Endothelial cell of umbilical vein (primary cell): Measurements from ENCODE around the gene DEPDC1B. TPM values are rescaled to one million over a fixed set of nuclear protein-coding genes. Genes with fewer than 3 reads are reported as not detected.
A peak's percentile ranks its signal among the peaks of the same experiment; 100 is the strongest.

Experiments
- Bru-seq: library from RNA; stranded (reverse); fragments of 400-500 nt; gene quantifications from one replicate; lab custom pipeline; 2021; lab: Mats Ljungman, UMichigan
- BruChase-seq, 2 experiments: library from RNA; stranded (reverse); fragments of 400-500 nt; gene quantifications; one replicate each; lab custom pipeline; 2021; lab: Mats Ljungman, UMichigan
- BruUV-seq: library from RNA; stranded (reverse); fragments of 400-500 nt; replicated peaks from 2 replicates; lab custom pipeline; 2021; lab: Mats Ljungman, UMichigan
- CTCF ChIA-PET: fragments of 300-600, 350-600 bp; sonication (Branson Sonifier 250); formaldehyde crosslinking; loops from one replicate; lab custom pipeline; 2021; ENCODE audit warnings: antibody characterized with exemption, inconsistent platforms; lab: Charles Lee
- POLR2A ChIA-PET: fragments of 300-600, 350-600 bp; sonication (Branson Sonifier 250); formaldehyde crosslinking; loops from one replicate; lab custom pipeline; 2021; ENCODE audit warnings: antibody characterized with exemption, inconsistent platforms; lab: Charles Lee
- DNase-seq: peaks from one replicate; pipeline ENCODE4 v3.0.0-alpha.2; 2011; ENCODE audit warnings: low read depth, low spot score
- FAIRE-seq: peaks from 2 replicates; lab custom pipeline; 2011; peaks lifted over from hg19 to GRCh38; lab: Jason Lieb, UNC
- H2AFZ ChIP-seq: 2 replicates; pipeline ENCODE4 v1.6.0; 2012; ENCODE audit warnings: low read depth, low read length, control low read depth, inconsistent platforms
- H3K27ac ChIP-seq: 2 replicates; pipeline ENCODE4 v1.5.1; 2011; ENCODE audit warnings: low read depth, mild to moderate bottlenecking, control low read depth, low read length, moderate library complexity; ENCODE audit not compliant: insufficient read depth
- H3K27me3 ChIP-seq, 2 experiments: 2 replicates each; pipeline versions ENCODE4 v1.6.0 to v1.6.1; 2011; ENCODE audit warnings: low read length in 2 of 2, mixed read lengths in 1 of 2; ENCODE audit not compliant: control insufficient read depth in 2 of 2, insufficient read depth in 2 of 2
- H3K36me3 ChIP-seq, 2 experiments: 2 replicates in 1 of 2; 3 replicates in 1 of 2; pipeline ENCODE4 v1.5.1; 2011; ENCODE audit warnings: low read length in 2 of 2, mild to moderate bottlenecking in 1 of 2, moderate library complexity in 1 of 2; ENCODE audit not compliant: control insufficient read depth in 2 of 2, insufficient read depth in 2 of 2; ENCODE audit errors: extremely low read depth in 1 of 2
- H3K4me1 ChIP-seq: 3 replicates; pipeline ENCODE4 v1.5.1; 2011; ENCODE audit warnings: mild to moderate bottlenecking, low read length; ENCODE audit not compliant: control insufficient read depth, insufficient read depth; ENCODE audit errors: extremely low read depth
- H3K4me2 ChIP-seq: 2 replicates; pipeline ENCODE4 v1.6.1; 2011; ENCODE audit warnings: low read length, control low read depth, mixed read lengths; ENCODE audit not compliant: insufficient read depth
- H3K4me3 ChIP-seq, 3 experiments: fragments of 200-600 bp in 1 of 3; sonication (generic), shearing (Covaris generic) in 1 of 3; replicated peaks in 1 of 3; 2 replicates each; pipeline ENCODE4 v1.5.1; 2011 to 2016; ENCODE audit warnings: control low read depth in 3 of 3, low read length in 3 of 3, mild to moderate bottlenecking in 2 of 3, inconsistent platforms in 1 of 3, low read depth in 1 of 3, moderate library complexity in 1 of 3; ENCODE audit not compliant: insufficient read depth in 1 of 3
- H3K79me2 ChIP-seq: 2 replicates; pipeline ENCODE4 v1.6.0; 2012; ENCODE audit warnings: low read length, inconsistent platforms; ENCODE audit not compliant: control insufficient read depth, insufficient read depth
- H3K9ac ChIP-seq: replicated peaks from 2 replicates; pipeline ENCODE3; 2011; ENCODE audit warnings: low read length, control low read depth; ENCODE audit not compliant: insufficient read depth; ENCODE audit errors: extremely low read depth
- H3K9me1 ChIP-seq: replicated peaks from 3 replicates; pipeline ENCODE4 v1.6.0; 2011; ENCODE audit warnings: mild to moderate bottlenecking, low read length; ENCODE audit not compliant: control insufficient read depth, insufficient read depth; ENCODE audit errors: extremely low read depth
- H3K9me3 ChIP-seq: replicated peaks from 2 replicates; pipeline ENCODE4 v1.5.1; 2012; ENCODE audit warnings: low read length, inconsistent platforms; ENCODE audit not compliant: control insufficient read depth, insufficient read depth
- H4K20me1 ChIP-seq: replicated peaks from 2 replicates; pipeline ENCODE3; 2011; ENCODE audit warnings: mild to moderate bottlenecking, low read length; ENCODE audit not compliant: control insufficient read depth, insufficient read depth; ENCODE audit errors: extremely low read depth
- EZH2 ChIP-seq: IDR thresholded peaks from 2 replicates; pipeline ENCODE4 v1.6.1; 2012; ENCODE audit warnings: borderline replicate concordance, low read depth, mild to moderate bottlenecking, moderate library complexity, low read length, inconsistent platforms; ENCODE audit not compliant: severe bottlenecking
- FOS ChIP-seq: IDR thresholded peaks from 2 replicates; pipeline ENCODE4 v1.6.1; 2011; ENCODE audit warnings: mild to moderate bottlenecking, low read length, moderate library complexity, borderline replicate concordance; ENCODE audit not compliant: insufficient read depth
- GATA2 ChIP-seq: IDR thresholded peaks from 2 replicates; pipeline ENCODE4 v1.7.0; 2011; ENCODE audit warnings: low read depth, mild to moderate bottlenecking, moderate library complexity, mixed read lengths, low read length; ENCODE audit not compliant: insufficient read length, insufficient read depth
- JUN ChIP-seq: IDR thresholded peaks from 2 replicates; pipeline ENCODE4 v1.6.1; 2011; ENCODE audit warnings: borderline replicate concordance, low read depth; ENCODE audit not compliant: insufficient read length, insufficient read depth
- MYC ChIP-seq: IDR thresholded peaks from one replicate; pipeline ENCODE4 v1.6.1; 2011; ENCODE audit warnings: mild to moderate bottlenecking, low read depth, low read length
- POLR2A ChIP-seq: IDR thresholded peaks from 2 replicates; pipeline ENCODE4 v1.6.1; 2012; ENCODE audit warnings: low read depth, mild to moderate bottlenecking, control low read depth, low read length
- POLR2AphosphoS5 ChIP-seq: IDR thresholded peaks from 2 replicates; pipeline ENCODE4 v1.6.1; 2012; ENCODE audit warnings: low read depth, mild to moderate bottlenecking, control low read depth, low read length, moderate library complexity; ENCODE audit not compliant: insufficient read depth
- dilution Hi-C: fragments of 300-500 bp; cut with MboI; formaldehyde crosslinking; loops from one replicate; pipeline ENCODE4 v1.15.0; 2019; ENCODE audit warnings: low sequenced_read_pairs; ENCODE audit not compliant: extremely low pct_ligation_motif_present
- intact Hi-C: fragments of 100-400 bp; cut with micrococcal nuclease; formaldehyde crosslinking; loops from one replicate; pipeline ENCODE4 v1.10.0; 2022
- long read RNA-seq: library from polyadenylated mRNA; stranded (forward); transcript quantifications from one replicate; pipeline ENCODE4 v2.0.0, GENCODE V29; 2021
- polyA minus RNA-seq, 3 experiments: library from RNA; depleted of rRNA, polyadenylated mRNA; stranded (reverse); fragments of >200 nt; gene quantifications; 1 replicate in 1 of 3; 2 replicates in 2 of 3; pipeline ENCODE4 v1.2.3, GENCODE V29; 2011
- polyA plus RNA-seq, 4 experiments: library from polyadenylated mRNA; depleted of rRNA in 3 of 4; stranded (reverse) in 3 of 4; unstranded in 1 of 4; fragments of >200 nt; gene quantifications; 2 replicates each; pipeline versions ENCODE4 v1.2.1 to v1.2.3, GENCODE V29; 2011 to 2012; ENCODE audit warnings: missing spikeins in 1 of 4
- total RNA-seq: library from RNA; stranded (reverse); gene quantifications from 2 replicates; pipeline ENCODE4 v1.2.3, GENCODE V29; 2021
- TF ChIP-seq, protein P1 (sequence below): IDR thresholded peaks from 2 replicates; pipeline ENCODE4 v1.6.1; 2011; ENCODE audit not compliant: insufficient read depth, insufficient read length
- TF ChIP-seq, protein P2 (sequence below), 2 donors: IDR thresholded peaks; 1 replicate in 1 of 2; 2 replicates in 1 of 2; pipeline ENCODE4 v1.5.1; 2011; ENCODE audit warnings: low read length in 2 of 2, mild to moderate bottlenecking in 2 of 2, moderate library complexity in 2 of 2, control low read depth in 1 of 2, inconsistent platforms in 1 of 2, low read depth in 1 of 2; ENCODE audit not compliant: insufficient read depth in 1 of 2; ENCODE audit errors: extremely low read depth in 1 of 2

The DEPDC1B gene, protein sequence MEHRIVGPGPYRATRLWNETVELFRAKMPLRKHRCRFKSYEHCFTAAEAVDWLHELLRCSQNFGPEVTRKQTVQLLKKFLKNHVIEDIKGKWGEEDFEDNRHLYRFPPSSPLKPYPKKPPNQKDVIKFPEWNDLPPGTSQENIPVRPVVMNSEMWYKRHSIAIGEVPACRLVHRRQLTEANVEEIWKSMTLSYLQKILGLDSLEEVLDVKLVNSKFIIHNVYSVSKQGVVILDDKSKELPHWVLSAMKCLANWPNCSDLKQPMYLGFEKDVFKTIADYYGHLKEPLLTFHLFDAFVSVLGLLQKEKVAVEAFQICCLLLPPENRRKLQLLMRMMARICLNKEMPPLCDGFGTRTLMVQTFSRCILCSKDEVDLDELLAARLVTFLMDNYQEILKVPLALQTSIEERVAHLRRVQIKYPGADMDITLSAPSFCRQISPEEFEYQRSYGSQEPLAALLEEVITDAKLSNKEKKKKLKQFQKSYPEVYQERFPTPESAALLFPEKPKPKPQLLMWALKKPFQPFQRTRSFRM
- total RNA-seq (14.2 and 18.7 TPM in 2 replicates), polyA plus RNA-seq (5.1 and 6.7 TPM in 2 replicates), polyA minus RNA-seq (14.6 and 19.6 TPM in 2 replicates), Bru-seq, nascent RNA (percentile 71 among the genes with signal in this experiment), BruChase-seq, experiment 1, labeled RNA remaining after a 6-hour chase (percentile 56 among the genes with signal in this experiment), BruChase-seq, experiment 2, labeled RNA remaining after a 2-hour chase (percentile 56 among the genes with signal in this experiment)
- polyA plus RNA-seq (2011; cell fraction: cytosol; rRNA removed) = 10.9 and 11.0 TPM in 2 replicates
- 13.5 and 16.1 TPM in 2 replicates for polyA plus RNA-seq (2011; cell fraction: nucleus; rRNA removed)
- 7.0 and 14.3 TPM in 2 replicates for polyA plus RNA-seq (2012)
- 20.2 TPM for polyA minus RNA-seq (2011; cell fraction: cytosol; rRNA and poly(A)+ RNA removed)
- 21.4 and 25.1 TPM in 2 replicates for polyA minus RNA-seq (2011; cell fraction: nucleus; rRNA and poly(A)+ RNA removed)
- long read RNA-seq, transcript DEPDC1B-201 (11 exons, 2,499 nt) = major isoform, 34 of 44 reads
- long read RNA-seq, partial matches to known transcripts = 1 of 44 reads
- long read RNA-seq, other reads (novel, unspliced or antisense) = 9 of 44 reads

DNA sequence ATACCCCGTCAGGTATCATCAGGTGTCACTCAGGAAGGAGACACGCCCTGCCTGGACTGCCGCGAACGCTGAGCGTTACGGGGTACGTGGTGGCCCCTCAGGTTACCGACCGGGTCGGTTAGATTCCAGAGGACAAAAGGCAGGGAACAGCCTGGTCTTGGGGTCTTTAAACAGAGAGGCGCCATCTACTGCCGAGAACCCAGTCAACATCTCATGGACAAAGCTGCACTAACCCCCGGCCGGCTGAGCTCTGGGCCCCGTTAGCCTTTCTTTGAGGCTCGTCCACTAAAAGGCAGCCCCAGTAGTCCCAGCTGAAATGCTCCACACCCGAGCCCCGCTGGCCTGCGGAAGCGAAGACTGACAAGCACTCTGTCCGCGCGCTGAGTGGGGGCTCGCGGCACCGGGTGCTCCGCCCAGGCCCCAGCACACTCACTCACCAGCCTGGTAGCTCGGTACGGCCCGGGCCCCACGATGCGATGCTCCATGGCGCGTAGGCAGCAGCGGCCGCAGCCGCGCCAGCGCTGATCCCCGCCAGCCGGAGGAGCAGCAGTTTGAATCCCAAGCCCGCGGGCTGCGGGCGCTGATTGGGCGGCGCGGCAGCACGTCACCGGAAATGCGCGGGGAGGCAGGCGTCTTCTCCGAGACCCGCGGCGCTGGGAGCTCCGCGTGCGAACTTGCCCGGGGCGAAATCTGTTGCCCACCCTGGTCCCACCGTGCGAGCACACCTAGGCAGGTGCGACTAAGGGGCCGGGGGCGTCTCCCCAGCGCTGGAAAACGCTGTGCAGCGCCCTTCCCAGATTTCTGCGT lies at the start of gene DEPDC1B:
Gene DEPDC1B, minus strand, starts transcription at position 558 of the 807 bp plus-strand sequence. Its CDS starts 73 bp downstream, at position 485.
- BruUV-seq = TSS peak; percentile 55
- H3K9me1 ChIP-seq = no peaks in the 10 kb centered on the region

More for the DNA sequence above, at the start of gene DEPDC1B:
- H3K9me3 ChIP-seq = no peaks in the 10 kb centered on the region
- peaks cover 34% of the 10 kb centered on the region for H3K79me2 ChIP-seq
- intact Hi-C loops = loop anchor here (1.0 to 10.0 kb wide), 4 partner anchors 11 to 635 kb away; partner anchors contain the start of genes ELOVL7 and ZSWIM6
- peak within 1 kb of the TSS; percentile 66 for H3K9ac ChIP-seq
- peak within 1 kb of the TSS; percentile 77 for H3K4me2 ChIP-seq
- peak; percentile 92 for DNase-seq
- peak within 1 kb of the TSS; percentile 75 for H2AFZ ChIP-seq
- H3K36me3 ChIP-seq = no peaks in the 10 kb centered on the region
- FAIRE-seq = peak; percentile 69
- ChIA-PET POLR2A (interaction anchor here (1.0 to 1.2 kb wide), 2 partner anchors 12 to 632 kb away, joined by 3 to 4 read pairs; no protein-coding TSS in a partner anchor), CTCF (interaction anchor here (0.6 to 6.0 kb wide), 18 partner anchors 10 to 1444 kb away, joined by 3 to 72 read pairs (median 4); partner anchors contain the start of gene ERCC8)
- peak within 1 kb of the TSS; percentile 53 to 87 (median 70) for H3K4me3 ChIP-seq
- H3K27me3 ChIP-seq = peaks cover 4 to 5% of the 10 kb centered on the region in 2 experiments
- peak within 1 kb of the TSS; percentile 54 for H3K27ac ChIP-seq
- peaks cover 15% of the 10 kb centered on the region for H3K4me1 ChIP-seq
- dilution Hi-C loops = no loop called here
- TF ChIP-seq GATA2 (no peak), FOS (no peak), JUN (no peak), MYC (no peak), EZH2 (no peak), POLR2AphosphoS5 (peak; percentile 71), POLR2A (peak; percentile 64)
- TF ChIP-seq, protein P1, sequence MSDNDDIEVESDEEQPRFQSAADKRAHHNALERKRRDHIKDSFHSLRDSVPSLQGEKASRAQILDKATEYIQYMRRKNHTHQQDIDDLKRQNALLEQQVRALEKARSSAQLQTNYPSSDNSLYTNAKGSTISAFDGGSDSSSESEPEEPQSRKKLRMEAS = peak; percentile 3
- TF ChIP-seq, protein P2, sequence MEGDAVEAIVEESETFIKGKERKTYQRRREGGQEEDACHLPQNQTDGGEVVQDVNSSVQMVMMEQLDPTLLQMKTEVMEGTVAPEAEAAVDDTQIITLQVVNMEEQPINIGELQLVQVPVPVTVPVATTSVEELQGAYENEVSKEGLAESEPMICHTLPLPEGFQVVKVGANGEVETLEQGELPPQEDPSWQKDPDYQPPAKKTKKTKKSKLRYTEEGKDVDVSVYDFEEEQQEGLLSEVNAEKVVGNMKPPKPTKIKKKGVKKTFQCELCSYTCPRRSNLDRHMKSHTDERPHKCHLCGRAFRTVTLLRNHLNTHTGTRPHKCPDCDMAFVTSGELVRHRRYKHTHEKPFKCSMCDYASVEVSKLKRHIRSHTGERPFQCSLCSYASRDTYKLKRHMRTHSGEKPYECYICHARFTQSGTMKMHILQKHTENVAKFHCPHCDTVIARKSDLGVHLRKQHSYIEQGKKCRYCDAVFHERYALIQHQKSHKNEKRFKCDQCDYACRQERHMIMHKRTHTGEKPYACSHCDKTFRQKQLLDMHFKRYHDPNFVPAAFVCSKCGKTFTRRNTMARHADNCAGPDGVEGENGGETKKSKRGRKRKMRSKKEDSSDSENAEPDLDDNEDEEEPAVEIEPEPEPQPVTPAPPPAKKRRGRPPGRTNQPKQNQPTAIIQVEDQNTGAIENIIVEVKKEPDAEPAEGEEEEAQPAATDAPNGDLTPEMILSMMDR (IDR thresholded peaks at IDR 0.05; ENCODE audit: extremely low read depth in 1 of 2, insufficient read depth in 1 of 2, low read depth in 1 of 2, low read length in 2 of 2) = peak; percentile 42 to 60
- no peaks in the 10 kb centered on the region for H4K20me1 ChIP-seq
